ENCODE data around the gene CASP1.

CASP1 gene

DNA sequence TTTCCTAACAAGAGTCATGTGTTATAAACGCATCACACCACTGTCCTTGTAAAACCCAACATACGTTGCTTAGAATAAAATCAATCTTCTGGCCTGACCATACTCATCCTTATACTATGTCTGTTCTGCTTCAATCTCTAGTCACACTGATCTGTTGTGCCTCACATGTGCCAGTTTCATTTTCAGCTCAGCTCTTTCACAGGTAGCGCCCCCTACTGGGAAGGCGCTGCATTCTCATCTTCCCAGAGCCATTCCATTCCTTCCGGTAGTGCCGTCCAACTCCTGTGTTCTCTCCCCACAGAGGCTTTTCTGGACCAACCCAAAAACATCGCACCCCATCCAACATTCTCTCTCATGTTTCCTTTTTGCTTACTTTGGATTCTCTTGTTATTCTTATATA lies 34.1 kb downstream of the CASP1 start:
- TF ChIP-seq, protein P1, sequence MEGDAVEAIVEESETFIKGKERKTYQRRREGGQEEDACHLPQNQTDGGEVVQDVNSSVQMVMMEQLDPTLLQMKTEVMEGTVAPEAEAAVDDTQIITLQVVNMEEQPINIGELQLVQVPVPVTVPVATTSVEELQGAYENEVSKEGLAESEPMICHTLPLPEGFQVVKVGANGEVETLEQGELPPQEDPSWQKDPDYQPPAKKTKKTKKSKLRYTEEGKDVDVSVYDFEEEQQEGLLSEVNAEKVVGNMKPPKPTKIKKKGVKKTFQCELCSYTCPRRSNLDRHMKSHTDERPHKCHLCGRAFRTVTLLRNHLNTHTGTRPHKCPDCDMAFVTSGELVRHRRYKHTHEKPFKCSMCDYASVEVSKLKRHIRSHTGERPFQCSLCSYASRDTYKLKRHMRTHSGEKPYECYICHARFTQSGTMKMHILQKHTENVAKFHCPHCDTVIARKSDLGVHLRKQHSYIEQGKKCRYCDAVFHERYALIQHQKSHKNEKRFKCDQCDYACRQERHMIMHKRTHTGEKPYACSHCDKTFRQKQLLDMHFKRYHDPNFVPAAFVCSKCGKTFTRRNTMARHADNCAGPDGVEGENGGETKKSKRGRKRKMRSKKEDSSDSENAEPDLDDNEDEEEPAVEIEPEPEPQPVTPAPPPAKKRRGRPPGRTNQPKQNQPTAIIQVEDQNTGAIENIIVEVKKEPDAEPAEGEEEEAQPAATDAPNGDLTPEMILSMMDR (IDR thresholded peaks at IDR 0.05; ENCODE audit: control insufficient read depth, insufficient read depth, low read depth, low read length, missing control alignments), result peak; percentile 45
- H3K4me3 ChIP-seq (ENCODE audit: control insufficient read depth, low read depth, low read length), result no peak overlapping the region
- no peak for DNase-seq (ENCODE audit: low read depth)

GRCh38 chr11:105000167-105000566 lies 34.8 kb downstream of the CASP1 start:
- no peak for DNase-seq (ENCODE audit: low read depth)
- no peak overlapping the region for H3K4me3 ChIP-seq (ENCODE audit: control insufficient read depth, low read depth, low read length)
- TF ChIP-seq, protein P1 (IDR thresholded peaks at IDR 0.05; ENCODE audit: control insufficient read depth, insufficient read depth, low read depth, low read length, missing control alignments), result peak; percentile 8

DNA sequence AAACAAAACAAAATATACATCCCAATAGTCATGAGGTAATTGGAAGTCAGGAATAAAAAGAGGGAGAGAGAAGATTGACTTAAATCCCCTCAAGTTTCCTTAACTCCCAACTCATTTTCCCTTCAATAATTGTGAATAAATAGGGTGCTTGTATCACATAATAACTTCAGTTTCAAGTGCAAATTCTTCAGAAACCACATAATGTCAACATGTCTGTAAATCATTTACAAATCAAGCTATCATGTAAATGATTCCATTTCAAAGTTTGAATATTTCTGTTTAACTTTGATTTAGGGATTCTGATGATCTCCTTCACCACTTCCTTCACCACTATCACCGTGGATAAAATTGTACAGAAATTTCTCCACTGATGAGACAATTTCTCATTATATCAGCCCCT lies 35.2 kb downstream of the CASP1 start:
- DNase-seq (ENCODE audit: low read depth), result no peak
- no peak overlapping the region for H3K4me3 ChIP-seq (ENCODE audit: control insufficient read depth, low read depth, low read length)
- TF ChIP-seq, protein P1 (IDR thresholded peaks at IDR 0.05; ENCODE audit: control insufficient read depth, insufficient read depth, low read depth, low read length, missing control alignments), result no peak

DNA sequence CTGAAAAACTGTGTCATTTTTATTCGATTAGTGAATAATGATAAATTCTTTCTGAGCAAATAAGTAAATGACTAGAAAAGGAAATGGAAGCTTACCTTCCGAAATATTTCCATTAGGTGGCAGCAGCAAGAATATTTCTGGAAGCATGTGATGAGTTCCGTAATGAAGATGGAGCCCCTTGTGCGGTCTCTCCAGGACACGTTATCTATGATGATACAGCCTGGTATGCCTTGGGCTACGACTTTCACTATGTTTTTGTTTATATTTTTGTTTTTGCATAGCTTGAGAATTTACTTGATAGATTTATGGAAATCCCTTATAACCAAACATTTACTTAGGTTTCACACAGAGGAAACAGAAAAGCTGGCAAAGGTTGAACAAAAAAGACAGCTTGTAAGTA lies 37.7 kb downstream of the CASP1 start:
- no peak overlapping the region for H3K4me3 ChIP-seq (ENCODE audit: control insufficient read depth, low read depth, low read length)
- TF ChIP-seq, protein P1 (IDR thresholded peaks at IDR 0.05; ENCODE audit: control insufficient read depth, insufficient read depth, low read depth, low read length, missing control alignments), result peak; percentile 13
- no peak for DNase-seq (ENCODE audit: low read depth)

DNA sequence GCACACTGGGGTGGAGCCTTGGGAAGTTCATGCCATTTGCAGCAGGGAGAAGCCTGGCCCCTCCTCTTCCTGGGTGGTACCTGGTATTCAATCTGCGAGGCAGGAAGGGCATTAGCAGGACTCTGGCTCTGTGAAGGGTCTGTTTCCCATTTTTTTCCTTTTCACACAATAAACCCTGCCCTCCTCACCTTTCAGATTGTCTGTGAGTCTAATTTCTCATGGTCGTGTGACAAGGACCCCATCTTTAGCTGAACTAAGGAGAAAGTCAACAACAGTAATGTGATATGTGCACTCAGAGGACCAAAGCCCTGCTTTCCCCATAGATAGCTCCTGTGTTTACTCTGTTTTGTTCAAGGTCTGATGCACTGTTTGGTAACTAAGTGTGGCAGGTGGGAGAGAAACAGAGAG lies 39.9 kb downstream of the CASP1 start:
- no peak for DNase-seq (ENCODE audit: low read depth)
- no peak overlapping the region for H3K4me3 ChIP-seq (ENCODE audit: control insufficient read depth, low read depth, low read length)
- TF ChIP-seq, protein P1 (IDR thresholded peaks at IDR 0.05; ENCODE audit: control insufficient read depth, insufficient read depth, low read depth, low read length, missing control alignments), result no peak

GRCh38 chr11:104992781-104993180 lies 42.2 kb downstream of the CASP1 start:
- TF ChIP-seq, protein P1 (IDR thresholded peaks at IDR 0.05; ENCODE audit: control insufficient read depth, insufficient read depth, low read depth, low read length, missing control alignments), result no peak
- DNase-seq (ENCODE audit: low read depth), result no peak
- H3K4me3 ChIP-seq (ENCODE audit: control insufficient read depth, low read depth, low read length), result no peak overlapping the region

GRCh38 chr11:104991994-104992393 lies 43.0 kb downstream of the CASP1 start:
- H3K4me3 ChIP-seq (ENCODE audit: control insufficient read depth, low read depth, low read length), result no peak overlapping the region
- TF ChIP-seq, protein P1 (IDR thresholded peaks at IDR 0.05; ENCODE audit: control insufficient read depth, insufficient read depth, low read depth, low read length, missing control alignments), result no peak
- no peak for DNase-seq (ENCODE audit: low read depth)

Data from AG09309 (cell line).